Astrocyte (in vitro differentiated cells and primary cell): ENCODE measurements around the gene MAPKBP1.

Source experiments
- CTCF ChIP-seq: IDR thresholded peaks from 2 replicates; pipeline ENCODE4 v1.5.1; 2011; ENCODE audit warnings: low read depth, mild to moderate bottlenecking, inconsistent platforms, low read length, moderate library complexity; ENCODE audit not compliant: insufficient read depth
- EZH2 ChIP-seq: IDR thresholded peaks from 2 replicates; pipeline ENCODE4 v1.6.1; 2012; ENCODE audit warnings: mild to moderate bottlenecking, low read length, inconsistent platforms; ENCODE audit not compliant: insufficient read depth

DNA sequence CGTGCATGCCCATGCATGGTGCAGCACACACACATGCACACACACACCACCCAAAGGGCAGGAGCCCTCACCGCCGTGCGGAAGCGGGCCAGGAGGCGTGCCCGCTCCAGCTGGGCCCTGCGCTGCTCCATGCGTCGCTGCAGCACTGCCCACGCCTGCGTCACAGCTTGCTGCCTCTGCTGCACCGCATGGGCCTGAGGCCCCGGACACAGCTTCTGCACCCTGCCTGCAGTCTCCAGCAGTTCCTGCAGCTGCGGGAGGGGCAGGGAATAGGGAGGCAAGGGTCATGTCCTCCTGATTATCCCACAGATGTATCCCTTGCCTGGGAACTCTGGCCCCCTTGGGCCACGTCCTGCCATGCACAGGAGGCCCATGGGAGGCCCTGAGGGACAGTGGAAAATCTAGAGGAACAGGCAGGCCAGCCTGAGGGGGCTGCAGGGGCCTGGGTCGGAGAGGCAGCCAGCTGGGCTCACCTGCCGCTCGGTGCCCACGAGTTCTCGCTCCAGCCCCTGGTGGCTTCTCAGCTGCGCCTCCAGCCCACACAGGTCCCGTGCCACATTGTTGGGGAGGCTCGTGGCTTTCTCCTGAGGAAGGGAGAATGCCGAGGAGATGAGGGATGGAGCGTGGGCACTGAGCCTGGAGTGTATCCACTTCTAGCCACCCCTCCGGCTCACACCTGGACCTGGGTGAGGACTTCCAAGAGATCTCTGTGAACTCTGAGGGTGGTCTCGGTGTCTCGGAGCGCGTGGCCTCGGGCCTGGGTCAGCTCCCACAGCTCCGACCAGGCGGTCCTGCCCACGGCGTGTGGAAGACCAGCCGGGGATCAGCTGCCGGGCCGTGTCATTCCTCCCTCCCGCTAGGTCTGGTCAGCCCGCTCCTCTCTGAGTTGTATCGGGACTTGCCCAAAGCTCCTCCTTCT lies 95.7 kb downstream of the MAPKBP1 start:
- no peak for TF ChIP-seq CTCF
- no peak for TF ChIP-seq EZH2
